PC-3 (cell line): ENCODE measurements around the gene DNAJC3. TPM values are rescaled to one million over a fixed set of nuclear protein-coding genes. Genes with fewer than 3 reads are reported as not detected.

Experiments used
- ATAC-seq: fragments of 200-7000 bp; cut with Tn5 transposase; 2 replicates; pipeline ENCODE4 v1.9.1; 2020; ENCODE audit warnings: mild to moderate bottlenecking, moderate library complexity
- BruUV-seq: library from RNA; stranded (reverse); fragments of 400-500 nt; replicated peaks from 2 replicates; lab custom pipeline; 2021; lab: Mats Ljungman, UMichigan
- CTCF ChIA-PET: fragments of 300-600 bp; sonication (Branson Sonifier 250); formaldehyde crosslinking; loops from one replicate; lab custom pipeline; 2022; ENCODE audit warnings: antibody characterized with exemption; lab: Charles Lee
- POLR2A ChIA-PET: fragments of 300-600 bp; sonication (Branson Sonifier 250); formaldehyde crosslinking; loops from one replicate; lab custom pipeline; 2022; ENCODE audit warnings: antibody characterized with exemption; ENCODE audit not compliant: unreplicated experiment; lab: Charles Lee
- DNase-seq: peaks from one replicate; pipeline ENCODE4 v3.0.0-alpha.2; 2015
- H2AFZ ChIP-seq: fragments of 300-600 bp; sonication (generic); 2 replicates; pipeline ENCODE4 v1.6.0; 2016; ENCODE audit warnings: antibody characterized with exemption, low read length
- H3F3A ChIP-seq: fragments of 300-600 bp; sonication (generic); one replicate; pipeline ENCODE4 v1.6.0; 2017; ENCODE audit warnings: antibody characterized with exemption, low read length, control low read depth, mild to moderate bottlenecking; ENCODE audit not compliant: unreplicated experiment
- H3K27ac ChIP-seq: fragments of 300-600 bp; sonication (generic); 2 replicates; pipeline ENCODE4 v1.5.1; 2016; ENCODE audit warnings: mild to moderate bottlenecking, low read length
- H3K27me3 ChIP-seq: fragments of 300-600 bp; sonication (generic); 2 replicates; pipeline ENCODE4 v1.6.1; 2016; ENCODE audit warnings: low read length, mixed read lengths
- H3K36me3 ChIP-seq: fragments of 300-600 bp; sonication (generic); 2 replicates; pipeline ENCODE4 v1.6.1; 2016; ENCODE audit warnings: low read depth, mixed run types, low read length, mixed read lengths
- H3K4me1 ChIP-seq: fragments of 300-600 bp; sonication (generic); 2 replicates; pipeline ENCODE4 v1.5.1; 2016; ENCODE audit warnings: low read length; ENCODE audit not compliant: insufficient read depth
- H3K4me2 ChIP-seq: fragments of 300-600 bp; sonication (generic); 2 replicates; pipeline ENCODE4 v1.6.0; 2016; ENCODE audit warnings: low read length
- H3K4me3 ChIP-seq: fragments of 300-600 bp; sonication (generic); 2 replicates; pipeline ENCODE4 v1.5.1; 2016; ENCODE audit warnings: mild to moderate bottlenecking, low read length, mixed read lengths
- H3K79me2 ChIP-seq: fragments of 300-600 bp; sonication (generic); 2 replicates; pipeline ENCODE4 v1.6.1; 2017; ENCODE audit warnings: low read length, mixed read lengths
- H3K9ac ChIP-seq: fragments of 300-600 bp; sonication (generic); 2 replicates; pipeline ENCODE4 v1.6.0; 2016; ENCODE audit warnings: mild to moderate bottlenecking, low read length
- H3K9me2 ChIP-seq: fragments of 300-600 bp; sonication (generic); replicated peaks from 2 replicates; pipeline ENCODE4 v1.6.1; 2016; ENCODE audit warnings: mixed run types, low read length, mixed read lengths
- H3K9me3 ChIP-seq: fragments of 300-600 bp; sonication (generic); 2 replicates; pipeline ENCODE4 v1.6.1; 2016; ENCODE audit warnings: low read length, mixed read lengths
- H4K20me1 ChIP-seq: fragments of 300-600 bp; sonication (generic); 2 replicates; pipeline ENCODE4 v1.6.1; 2016; ENCODE audit warnings: low read length, mixed read lengths
- CTCF ChIP-seq: fragments of 300-600 bp; sonication (generic); conservative IDR thresholded peaks from 2 replicates; pipeline ENCODE4 v1.5.1; 2017; ENCODE audit warnings: antibody characterized with exemption, low read depth, mild to moderate bottlenecking, low read length
- EZH2 ChIP-seq: fragments of 300-600 bp; sonication (generic); IDR thresholded peaks from one replicate; pipeline ENCODE4 v1.6.1; 2017; ENCODE audit warnings: antibody characterized with exemption, mild to moderate bottlenecking, low read length; ENCODE audit not compliant: unreplicated experiment
- EZH2phosphoT487 ChIP-seq: fragments of 300-600 bp; sonication (generic); IDR thresholded peaks from 2 replicates; pipeline ENCODE4 v1.6.1; 2018; ENCODE audit warnings: mild to moderate bottlenecking, antibody characterized with exemption, low read length, borderline replicate concordance
- intact Hi-C: fragments of 100-400 bp; cut with micrococcal nuclease; formaldehyde crosslinking; loops from 2 replicates; pipeline ENCODE4 v1.9.0; 2023
- total RNA-seq: library from RNA; depleted of rRNA; stranded (reverse); fragments of >200 nt; gene quantifications from 2 replicates; pipeline ENCODE4 v1.2.3, GENCODE V29; 2014

Gene DNAJC3
- total RNA-seq, 1 experiment from 2014 or later: 20.5 TPM

- no peak for ATAC-seq
- no peak overlapping the region for H2AFZ ChIP-seq
- no peaks in the 10 kb centered on the region for H3K9me3 ChIP-seq
- no peaks in the 10 kb centered on the region for H3K27me3 ChIP-seq
- no peaks in the 10 kb centered on the region for H3F3A ChIP-seq
- no peak overlapping the region for H3K4me2 ChIP-seq
- ChIA-PET CTCF (no interaction called here), POLR2A (no interaction called here)
- no peaks in the 10 kb centered on the region for H3K79me2 ChIP-seq
- H3K9ac ChIP-seq: no peak overlapping the region
- H3K27ac ChIP-seq: no peak overlapping the region
- TF ChIP-seq CTCF: no peak
- TF ChIP-seq EZH2: no peak
- TF ChIP-seq EZH2phosphoT487: no peak
- BruUV-seq: no TSS peak
- H4K20me1 ChIP-seq: no peaks in the 10 kb centered on the region
- intact Hi-C loops: no loop called here
- peaks cover 12% of the 10 kb centered on the region; the same call in 1 of the 2 replicates for H3K36me3 ChIP-seq
- no peaks in the 10 kb centered on the region for H3K9me2 ChIP-seq
- no peak overlapping the region for H3K4me3 ChIP-seq
- no peak for DNase-seq
- no peaks in the 10 kb centered on the region for H3K4me1 ChIP-seq
These were observed 116.8 kb downstream of the DNAJC3 start for GRCh38 chr13:95793781-95794180.

GRCh38 chr13:95797016-95797415 lies 120.1 kb downstream of the DNAJC3 start:
- H3K4me2 ChIP-seq: no peak overlapping the region
- no peak overlapping the region for H3K27ac ChIP-seq
- ChIA-PET CTCF (no interaction called here), POLR2A (no interaction called here)
- intact Hi-C loops: no loop called here
- no peak overlapping the region for H3K9ac ChIP-seq
- H3K9me2 ChIP-seq: no peaks in the 10 kb centered on the region
- no peak overlapping the region for H2AFZ ChIP-seq
- ATAC-seq (no peak), DNase-seq (no peak)
- no peak overlapping the region for H3K4me3 ChIP-seq
- peaks cover 7% of the 10 kb centered on the region; the same call in 1 of the 2 replicates for H3K36me3 ChIP-seq
- no TSS peak for BruUV-seq
- H4K20me1 ChIP-seq: no peaks in the 10 kb centered on the region
- TF ChIP-seq CTCF (no peak), EZH2phosphoT487 (no peak), EZH2 (no peak)
- no peaks in the 10 kb centered on the region for H3F3A ChIP-seq
- no peaks in the 10 kb centered on the region for H3K79me2 ChIP-seq
- no peaks in the 10 kb centered on the region for H3K4me1 ChIP-seq
- no peaks in the 10 kb centered on the region for H3K27me3 ChIP-seq
- H3K9me3 ChIP-seq: no peaks in the 10 kb centered on the region

DNA sequence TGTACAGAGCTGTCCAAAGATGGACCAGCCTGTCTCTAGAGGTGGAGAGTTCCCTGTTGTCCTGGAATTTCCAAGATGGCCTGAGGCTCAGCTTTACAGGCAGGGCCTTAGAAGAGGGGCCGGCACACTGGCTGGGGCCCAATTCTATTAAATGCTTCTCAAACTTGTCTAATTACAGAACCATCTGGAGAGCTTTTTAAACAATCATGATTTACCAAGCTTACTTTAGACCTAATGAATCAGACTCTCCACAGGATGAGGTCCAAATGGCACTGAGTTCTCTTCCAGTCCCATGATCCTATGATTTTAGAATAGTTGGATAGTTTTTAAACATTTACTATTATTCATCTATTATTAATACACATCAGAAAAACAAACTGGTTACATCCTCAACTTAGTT lies 123.5 kb downstream of the DNAJC3 start:
- H3K27ac ChIP-seq: no peak overlapping the region
- no peak overlapping the region for H3K4me2 ChIP-seq
- DNase-seq: no peak
- TF ChIP-seq CTCF: no peak
- no peak for TF ChIP-seq EZH2phosphoT487
- no peak for TF ChIP-seq EZH2
- H3K4me3 ChIP-seq: no peak overlapping the region
- H3F3A ChIP-seq: no peaks in the 10 kb centered on the region
- H3K79me2 ChIP-seq: no peaks in the 10 kb centered on the region
- no peak for ATAC-seq
- no peaks in the 10 kb centered on the region for H3K36me3 ChIP-seq
- H2AFZ ChIP-seq: no peak overlapping the region
- intact Hi-C loops: no loop called here
- H3K9ac ChIP-seq: no peak overlapping the region
- BruUV-seq: no TSS peak
- no peaks in the 10 kb centered on the region for H4K20me1 ChIP-seq
- ChIA-PET CTCF (no interaction called here), POLR2A (no interaction called here)
- no peaks in the 10 kb centered on the region for H3K4me1 ChIP-seq
- no peaks in the 10 kb centered on the region for H3K9me3 ChIP-seq
- no peaks in the 10 kb centered on the region for H3K27me3 ChIP-seq
- no peaks in the 10 kb centered on the region for H3K9me2 ChIP-seq
